Natural killer cell (primary cell): Measurements from ENCODE around the gene ERBB4. TPM values are rescaled to one million over a fixed set of nuclear protein-coding genes. Genes with fewer than 3 reads are reported as not detected.

ENCODE experiments used
- ATAC-seq, 3 donors: fragments of 150-1000 bp in 2 of 3; fragments of 200-7000 bp in 1 of 3; cut with Tn5 transposase; 1 replicate in 1 of 3; 2 replicates in 2 of 3; pipeline ENCODE4 v1.10.0; 2021; ENCODE audit warnings: mild to moderate bottlenecking in 2 of 3, moderate library complexity in 2 of 3
- DNase-seq, 2 donors: peaks; one replicate each; pipeline versions ENCODE4 v3.0.0 to v3.0.0-alpha.2; 2013 to 2021; ENCODE audit warnings: mixed read lengths in 1 of 2
- H3K27ac ChIP-seq: one replicate; pipeline ENCODE4 v1.5.1; 2013; ENCODE audit warnings: mild to moderate bottlenecking, low read length
- H3K27me3 ChIP-seq: one replicate; pipeline ENCODE4 v1.6.1; 2013; ENCODE audit warnings: low read length; ENCODE audit not compliant: control insufficient read depth, insufficient read depth
- H3K36me3 ChIP-seq: one replicate; pipeline ENCODE4 v1.6.1; 2013; ENCODE audit warnings: low read length; ENCODE audit not compliant: control insufficient read depth, insufficient read depth
- H3K4me1 ChIP-seq: one replicate; pipeline ENCODE4 v1.6.1; 2013; ENCODE audit warnings: low read length; ENCODE audit not compliant: control insufficient read depth, insufficient read depth
- H3K4me3 ChIP-seq: one replicate; pipeline ENCODE4 v1.5.1; 2013; ENCODE audit warnings: low read length
- H3K9me3 ChIP-seq: one replicate; pipeline ENCODE4 v1.6.1; 2013; ENCODE audit warnings: low read length; ENCODE audit not compliant: control insufficient read depth, insufficient read depth
- H3K27ac Mint-ChIP-seq, 2 donors: one replicate each; pipeline ENCODE4 v1.8.0; 2022; ENCODE audit warnings: mild to moderate bottlenecking in 2 of 2, mixed read lengths in 2 of 2, moderate library complexity in 1 of 2
- H3K27me3 Mint-ChIP-seq, 2 donors: one replicate each; pipeline ENCODE4 v1.8.0; 2022; ENCODE audit warnings: low read depth in 2 of 2, mixed read lengths in 2 of 2
- H3K36me3 Mint-ChIP-seq: one replicate; pipeline ENCODE4 v1.8.0; 2022; ENCODE audit warnings: mixed read lengths
- H3K4me1 Mint-ChIP-seq, 2 donors: one replicate each; pipeline ENCODE4 v1.8.0; 2022; ENCODE audit warnings: mixed read lengths in 2 of 2
- H3K4me3 Mint-ChIP-seq: one replicate; pipeline ENCODE4 v1.8.0; 2022; ENCODE audit warnings: mild to moderate bottlenecking, moderate library complexity, mixed read lengths
- H3K9me3 Mint-ChIP-seq, 2 donors: one replicate each; pipeline ENCODE4 v1.8.0; 2022; ENCODE audit warnings: mixed read lengths in 2 of 2
- CTCF ChIP-seq: fragments of 200-600 bp; IDR thresholded peaks from one replicate; pipeline ENCODE4 v1.8.0; 2022; ENCODE audit warnings: antibody characterized with exemption
- WGBS: methylation state at CpG from one replicate; pipeline ENCODE4 v1.1.7; 2013; ENCODE audit warnings: missing lambda C conversion rate; ENCODE audit not compliant: insufficient coverage; 5-methylcytosine and 5-hydroxymethylcytosine counted together
- intact Hi-C: fragments of 100-400 bp; cut with micrococcal nuclease; formaldehyde crosslinking; loops from one replicate; pipeline ENCODE4 v1.14.2; 2022
- total RNA-seq, 4 donors: library from RNA; stranded (reverse); fragments of 120-200 nt in 1 of 4; gene quantifications; one replicate each; pipeline versions ENCODE4 v1.2.3 to v1.2.4, GENCODE V29; 2013 to 2022

ERBB4 gene
- total RNA-seq, 3 donors from 2014 or later (not counting 1 experiment from before 2014, with no cell fraction given) = 0.08 TPM; not detected in 2

GRCh38 chr2:212145121-212145520 lies 393.5 kb downstream of the ERBB4 start:
- no peaks in the 10 kb centered on the region for H3K36me3 ChIP-seq
- H3K27me3 ChIP-seq = no peaks in the 10 kb centered on the region
- no peak overlapping the region for H3K4me3 ChIP-seq
- no peak overlapping the region for H3K27ac Mint-ChIP-seq
- H3K36me3 Mint-ChIP-seq = no peaks in the 10 kb centered on the region
- H3K4me1 Mint-ChIP-seq = no peaks in the 10 kb centered on the region
- H3K27me3 Mint-ChIP-seq = no peaks in the 10 kb centered on the region
- ATAC-seq (no peak), DNase-seq (no peak)
- no CpG with 5 or more reads among the region's 1 CpG for WGBS
- H3K9me3 Mint-ChIP-seq = peaks cover 2 to 3% of the 10 kb centered on the region in 2 donors
- H3K9me3 ChIP-seq = no peaks in the 10 kb centered on the region
- TF ChIP-seq CTCF = no peak
- no peak overlapping the region for H3K4me3 Mint-ChIP-seq
- no peak overlapping the region for H3K27ac ChIP-seq
- intact Hi-C loops = no loop called here
- H3K4me1 ChIP-seq = no peaks in the 10 kb centered on the region

- no peak overlapping the region for H3K4me3 ChIP-seq
- no peaks in the 10 kb centered on the region for H3K36me3 Mint-ChIP-seq
- no peaks in the 10 kb centered on the region for H3K4me1 Mint-ChIP-seq
- WGBS = 65% methylated on average over 2 of the region's 2 CpGs
- no peak overlapping the region for H3K27ac ChIP-seq
- no peak overlapping the region for H3K4me3 Mint-ChIP-seq
- no peaks in the 10 kb centered on the region for H3K4me1 ChIP-seq
- H3K9me3 Mint-ChIP-seq = peaks cover 2 to 5% of the 10 kb centered on the region in 2 donors
- ATAC-seq (no peak), DNase-seq (no peak)
- no peaks in the 10 kb centered on the region for H3K36me3 ChIP-seq
- no peaks in the 10 kb centered on the region for H3K27me3 Mint-ChIP-seq
- no peak overlapping the region for H3K27ac Mint-ChIP-seq
- intact Hi-C loops = no loop called here
- H3K27me3 ChIP-seq = no peaks in the 10 kb centered on the region
- no peaks in the 10 kb centered on the region for H3K9me3 ChIP-seq
- no peak for TF ChIP-seq CTCF
Observed at GRCh38 chr2:212142631-212143030, 396.0 kb downstream of the ERBB4 start.

- Mint-ChIP-seq H3K4me1 (no peaks in the 10 kb centered on the region), H3K27ac (no peak overlapping the region), H3K9me3 (peaks cover 2 to 5% of the 10 kb centered on the region in 2 donors), H3K36me3 (no peaks in the 10 kb centered on the region), H3K27me3 (no peaks in the 10 kb centered on the region), H3K4me3 (no peak overlapping the region)
- H3K27ac ChIP-seq = no peak overlapping the region
- intact Hi-C loops = no loop called here
- WGBS = 82% methylated on average over 1 of the region's 1 CpG
- TF ChIP-seq CTCF = no peak
- H3K4me1 ChIP-seq = no peaks in the 10 kb centered on the region
- ATAC-seq (no peak), DNase-seq (no peak)
- no peaks in the 10 kb centered on the region for H3K9me3 ChIP-seq
- H3K4me3 ChIP-seq = no peak overlapping the region
- no peaks in the 10 kb centered on the region for H3K27me3 ChIP-seq
- no peaks in the 10 kb centered on the region for H3K36me3 ChIP-seq
Observed at GRCh38 chr2:212141499-212141898, 397.1 kb downstream of the ERBB4 start.

- ATAC-seq = no peak
Observed at GRCh38 chr2:212136216-212136795, 402.3 kb downstream of the ERBB4 start.

More at GRCh38 chr2:212136216-212136795, 402.3 kb downstream of the ERBB4 start:
- H3K36me3 ChIP-seq = no peaks in the 10 kb centered on the region
- H3K9me3 ChIP-seq = no peaks in the 10 kb centered on the region
- H3K27ac ChIP-seq = no peak overlapping the region
- TF ChIP-seq CTCF = no peak
- WGBS = no CpG with 5 or more reads among the region's 2 CpGs
- Mint-ChIP-seq H3K4me1 (no peaks in the 10 kb centered on the region), H3K36me3 (no peaks in the 10 kb centered on the region), H3K9me3 (peaks cover 0 to 2% of the 10 kb centered on the region in 2 donors), H3K27ac (no peak overlapping the region), H3K4me3 (no peak overlapping the region), H3K27me3 (no peaks in the 10 kb centered on the region)
- intact Hi-C loops = no loop called here
- H3K27me3 ChIP-seq = no peaks in the 10 kb centered on the region
- H3K4me1 ChIP-seq = no peaks in the 10 kb centered on the region
- DNase-seq = no peak
- no peak overlapping the region for H3K4me3 ChIP-seq
